HepG2 (cell line): Measurements from ENCODE around the gene MAD2L2. TPM values are rescaled to one million over a fixed set of nuclear protein-coding genes. Genes with fewer than 3 reads are reported as not detected.

Source experiments
- ATAC-seq: fragments of 200-7000 bp; cut with Tn5 transposase; 3 replicates; pipeline ENCODE4 v1.9.1; 2020; ENCODE audit warnings: mild to moderate bottlenecking, moderate library complexity
- BruUV-seq: library from RNA; stranded (reverse); fragments of 400-500 nt; replicated peaks from 2 replicates; lab custom pipeline; 2021; lab: Mats Ljungman, UMichigan
- CTCF ChIA-PET: fragments of 300-600 bp; formaldehyde crosslinking; extraction: SDS; loops from one replicate; lab custom pipeline; 2021; ENCODE audit warnings: low total read pairs, inconsistent platforms, low intra/inter-chr PET ratio; lab: Yijun Ruan, JAX
- POLR2A ChIA-PET: fragments of 350-600 bp; sonication (Branson Sonifier 250); formaldehyde crosslinking; loops from one replicate; lab custom pipeline; 2020; ENCODE audit warnings: antibody characterized with exemption, inconsistent platforms; lab: Yijun Ruan, JAX
- DNase-seq: peaks from one replicate; pipeline ENCODE4 v3.0.0-alpha.2; 2015; ENCODE audit warnings: low spot score
- FAIRE-seq: peaks from 3 replicates; lab custom pipeline; 2011; peaks lifted over from hg19 to GRCh38; lab: Jason Lieb, UNC
- H2AFZ ChIP-seq: one replicate; pipeline ENCODE4 v1.6.1; 2011; ENCODE audit warnings: low read length, inconsistent platforms
- H3K27ac ChIP-seq: fragments of 300-600 bp; 3 replicates; pipeline ENCODE4 v1.8.0; 2011; ENCODE audit warnings: mixed run types, mild to moderate bottlenecking, mixed read lengths, low read length, inconsistent platforms; ENCODE audit not compliant: insufficient read depth; ENCODE audit errors: extremely low read length
- H3K27me3 ChIP-seq, 2 experiments: fragments of 200-600 bp in 1 of 2; 2 replicates in 1 of 2; 3 replicates in 1 of 2; pipeline versions ENCODE4 v1.6.0 to v1.8.0; 2011; ENCODE audit warnings: low read length in 2 of 2, mild to moderate bottlenecking in 2 of 2, moderate library complexity in 2 of 2, inconsistent platforms in 1 of 2; ENCODE audit not compliant: insufficient read depth in 2 of 2, control insufficient read depth in 1 of 2
- H3K36me3 ChIP-seq, 2 experiments: fragments of 200-600 bp in 1 of 2; replicated peaks in 1 of 2; 2 replicates in 1 of 2; 3 replicates in 1 of 2; pipeline versions ENCODE4 v1.5.1 to v1.8.0; 2011; ENCODE audit warnings: low read length in 2 of 2, inconsistent platforms in 1 of 2; ENCODE audit not compliant: insufficient read depth in 2 of 2, control insufficient read depth in 1 of 2
- H3K4me1 ChIP-seq: 2 replicates; pipeline ENCODE4 v1.5.1; 2012; ENCODE audit warnings: low read length, inconsistent platforms; ENCODE audit not compliant: insufficient read depth
- H3K4me2 ChIP-seq: 2 replicates; pipeline ENCODE4 v1.6.0; 2011; ENCODE audit warnings: low read depth, low read length, inconsistent platforms
- H3K4me3 ChIP-seq, 3 experiments: fragments of 200-600 bp in 1 of 3; sonication (generic), shearing (Covaris generic) in 1 of 3; replicated peaks in 1 of 3; 2 replicates each; pipeline ENCODE4 v1.5.1; 2011 to 2016; ENCODE audit warnings: low read length in 3 of 3, inconsistent platforms in 2 of 3, low read depth in 2 of 3, mild to moderate bottlenecking in 2 of 3, control low read depth in 1 of 3, mixed read lengths in 1 of 3; ENCODE audit not compliant: insufficient read depth in 1 of 3
- H3K79me2 ChIP-seq: one replicate; pipeline ENCODE4 v1.6.1; 2011; ENCODE audit warnings: low read length, inconsistent platforms; ENCODE audit not compliant: insufficient read depth
- H3K9ac ChIP-seq: 2 replicates; pipeline ENCODE4 v1.6.0; 2011; ENCODE audit warnings: mild to moderate bottlenecking, low read depth, low read length, inconsistent platforms; ENCODE audit not compliant: insufficient read depth
- H3K9me3 ChIP-seq: 2 replicates; pipeline ENCODE4 v1.5.1; 2012; ENCODE audit warnings: mild to moderate bottlenecking, low read length
- H4K20me1 ChIP-seq: 2 replicates; pipeline ENCODE4 v1.6.0; 2011; ENCODE audit warnings: inconsistent platforms, mild to moderate bottlenecking, low read length, moderate library complexity; ENCODE audit not compliant: insufficient read depth
- ATF6 ChIP-seq: sonication (generic); formaldehyde crosslinking; conservative IDR thresholded peaks from 2 replicates; pipeline ENCODE4 v1.4.0; 2020; ENCODE audit warnings: missing genetic modification reagents
- GPBP1L1 ChIP-seq: sonication (generic); formaldehyde crosslinking; IDR thresholded peaks from 2 replicates; pipeline ENCODE4 v1.5.0; 2020; ENCODE audit warnings: mild to moderate bottlenecking, missing genetic modification reagents
- HCFC1 ChIP-seq: fragments of 150-350 bp; IDR thresholded peaks from 2 replicates; pipeline ENCODE4 v1.6.1; 2014; ENCODE audit warnings: low read depth, low read length
- KLF11 ChIP-seq: IDR thresholded peaks from 2 replicates; pipeline ENCODE4 v1.6.1; 2016; ENCODE audit warnings: missing compliant biosample characterization
- MXD3 ChIP-seq: IDR thresholded peaks from 2 replicates; pipeline ENCODE4 v1.6.1; 2016; ENCODE audit warnings: mild to moderate bottlenecking, missing biosample characterization, missing genetic modification reagents
- NR2C2 ChIP-seq: sonication (generic); formaldehyde crosslinking; IDR thresholded peaks from 2 replicates; pipeline ENCODE4 v1.4.0; 2020; ENCODE audit warnings: missing genetic modification reagents, mild to moderate bottlenecking, moderate library complexity, borderline replicate concordance
- RFXAP ChIP-seq: sonication (generic); formaldehyde crosslinking; IDR thresholded peaks from 2 replicates; pipeline ENCODE4 v1.4.0; 2020; ENCODE audit warnings: missing genetic modification reagents, borderline replicate concordance
- SRF ChIP-seq: IDR thresholded peaks from 2 replicates; pipeline ENCODE4 v1.6.1; 2011; ENCODE audit warnings: mild to moderate bottlenecking, low read depth, low read length, moderate library complexity
- STAG1 ChIP-seq: sonication (generic); formaldehyde crosslinking; IDR thresholded peaks from 2 replicates; pipeline ENCODE4 v1.4.0; 2020; ENCODE audit warnings: missing genetic modification reagents
- TP53 ChIP-seq: sonication (generic); formaldehyde crosslinking; conservative IDR thresholded peaks from 2 replicates; pipeline ENCODE4 v1.4.0; 2020; ENCODE audit warnings: missing genetic modification reagents
- XRCC5 ChIP-seq: fragments of 200-400 bp; formaldehyde crosslinking; optimal IDR thresholded peaks from 2 replicates; pipeline ENCODE3; 2017; ENCODE audit warnings: mild to moderate bottlenecking, low read length
- ZNF335 ChIP-seq: sonication (generic); formaldehyde crosslinking; IDR thresholded peaks from 2 replicates; pipeline ENCODE4 v1.4.0; 2020; ENCODE audit warnings: missing genetic modification reagents
- ZNF350 ChIP-seq: sonication (generic); formaldehyde crosslinking; IDR thresholded peaks from 2 replicates; pipeline ENCODE4 v1.4.0; 2020; ENCODE audit warnings: mild to moderate bottlenecking, low read depth, missing genetic modification reagents, borderline replicate concordance
- ZNF451 ChIP-seq: sonication (generic); formaldehyde crosslinking; IDR thresholded peaks from 2 replicates; pipeline ENCODE4 v1.5.0; 2020; ENCODE audit warnings: mild to moderate bottlenecking, missing genetic modification reagents
- ZNF468 ChIP-seq: sonication (generic); formaldehyde crosslinking; IDR thresholded peaks from 2 replicates; pipeline ENCODE4 v1.8.0; 2022; ENCODE audit warnings: mild to moderate bottlenecking, moderate library complexity, missing genetic modification reagents
- ZNF484 ChIP-seq: sonication (generic); formaldehyde crosslinking; IDR thresholded peaks from 2 replicates; pipeline ENCODE4 v1.5.1; 2020; ENCODE audit warnings: mild to moderate bottlenecking, low read depth, missing genetic modification reagents, borderline replicate concordance
- ZNF614 ChIP-seq: IDR thresholded peaks from 2 replicates; pipeline ENCODE4 v1.6.1; 2018; ENCODE audit warnings: missing biosample characterization, missing genetic modification reagents, inconsistent platforms, borderline replicate concordance
- ZNF691 ChIP-seq: sonication (generic); formaldehyde crosslinking; IDR thresholded peaks from 2 replicates; pipeline ENCODE4 v1.4.0; 2020; ENCODE audit warnings: missing genetic modification reagents, low read depth, mild to moderate bottlenecking, borderline replicate concordance
- ZNF737 ChIP-seq: sonication (generic); formaldehyde crosslinking; IDR thresholded peaks from 2 replicates; pipeline ENCODE4 v1.5.0; 2020; ENCODE audit warnings: missing genetic modification reagents, mild to moderate bottlenecking, borderline replicate concordance
- ZSCAN12 ChIP-seq: sonication (generic); formaldehyde crosslinking; IDR thresholded peaks from 2 replicates; pipeline ENCODE4 v1.9.0; 2021; ENCODE audit warnings: mild to moderate bottlenecking, missing genetic modification reagents
- WGBS: methylation state at CpG from one replicate; pipeline ENCODE4 v1.1.6; 2017; ENCODE audit warnings: low lambda C conversion rate; 5-methylcytosine and 5-hydroxymethylcytosine counted together
- in situ Hi-C: cut with HindIII; loops from 2 replicates; pipeline ENCODE4 v1.10.0; 2017; ENCODE audit warnings: low pct_unique_long_range_greater_than_20kb; ENCODE audit not compliant: extremely low pct_ligation_motif_present
- intact Hi-C: fragments of 100-400 bp; cut with micrococcal nuclease; formaldehyde crosslinking; loops from one replicate; pipeline ENCODE4 v1.10.0; 2022; ENCODE audit not compliant: unreplicated experiment
- polyA plus RNA-seq, 8 experiments: library from polyadenylated mRNA; depleted of rRNA in 3 of 8; stranded (reverse) in 7 of 8; unstranded in 1 of 8; fragments of >200 nt; fragmentation: Illumina TruSeq in 4 of 8; extraction: Trizol in 4 of 8; gene quantifications; 2 replicates each; pipeline versions ENCODE4 v1.2.1 to v1.2.3, GENCODE V29; 2011 to 2016; ENCODE audit warnings: low read depth in 4 of 8, missing spikeins in 1 of 8, mixed read lengths in 1 of 8; ENCODE audit not compliant: insufficient read depth in 1 of 8
- total RNA-seq, 5 experiments: library from RNA; depleted of rRNA; stranded (reverse); fragments of >200 nt; fragmentation: Illumina TruSeq; extraction: Trizol; gene quantifications; 2 replicates each; pipeline ENCODE4 v1.2.3, GENCODE V29; 2016; ENCODE audit warnings: low read depth in 1 of 5

MAD2L2 gene
- total and polyA plus RNA-seq, 2 of the 13 experiments (the other 11 are each of a cell fraction or from before 2014, with no cell fraction given): 51.8 to 53.8 TPM

- ATAC-seq: peak; percentile 74
- in situ Hi-C loops: no loop called here
- Histone ChIP-seq H2AFZ (no peak within 1 kb of the TSS), H3K27me3 (no peaks in the 10 kb centered on the region), H3K9me3 (no peaks in the 10 kb centered on the region), H3K27ac (peak within 1 kb of the TSS; percentile 74), H3K79me2 (peaks cover 20% of the 10 kb centered on the region), H3K9ac (peak within 1 kb of the TSS; percentile 83), H4K20me1 (peaks cover 8% of the 10 kb centered on the region), H3K4me3 (peak within 1 kb of the TSS; percentile 81 to 89 (median 85)), H3K36me3 (peaks cover 5 to 16% of the 10 kb centered on the region in 2 experiments), H3K4me2 (peak within 1 kb of the TSS; percentile 88), H3K4me1 (peaks cover 59% of the 10 kb centered on the region)
- DNase-seq: peak; percentile 62
- ChIA-PET POLR2A (interaction anchor here (1.1 to 4.0 kb wide), 13 partner anchors 8 to 382 kb away, joined by 3 to 45 read pairs (median 5); partner anchors contain the start of genes AGTRAP, FBXO6, MIIP and UBIAD1), CTCF (no interaction called here)
- no peak for FAIRE-seq
- WGBS: 0% methylated on average over 7 of the region's 94 CpGs
- BruUV-seq: no TSS peak
- intact Hi-C loops: loop anchor here (5.0 kb wide), 2 partner anchors 63 to 148 kb away; no protein-coding TSS in a partner anchor
- no peak for TF ChIP-seq ZNF335 (CRISPR knock-in tag)
- TF ChIP-seq RFXAP: 0 out of 2 replicates have a peak, but pooled peaks have one; percentile 2
- TF ChIP-seq STAG1: no peak
- TF ChIP-seq ZNF737 (CRISPR knock-in tag): no peak
- TF ChIP-seq ZNF691 (CRISPR knock-in tag): no peak
- no peak for TF ChIP-seq ZNF484 (CRISPR knock-in tag)
- no peak for TF ChIP-seq ZNF451
- TF ChIP-seq ZSCAN12 (CRISPR knock-in tag): no peak
- no peak for TF ChIP-seq ZNF614
- TF ChIP-seq ZNF350: no peak
- no peak for TF ChIP-seq GPBP1L1 (CRISPR knock-in tag)
- no peak for TF ChIP-seq HCFC1
- TF ChIP-seq NR2C2 (CRISPR knock-in tag): no peak
- TF ChIP-seq ZNF468: no peak
- TF ChIP-seq MXD3: peak; percentile 49; the same call in 1 of the 2 replicates
- TF ChIP-seq XRCC5: no peak
- no peak for TF ChIP-seq ATF6
- no peak for TF ChIP-seq TP53 (CRISPR knock-in tag)
- no peak for TF ChIP-seq SRF
- TF ChIP-seq KLF11 (CRISPR knock-in tag): no peak
Measured at GRCh38 chr1:11654137-11654938, 26.6 kb downstream of the MAD2L2 start, which contains the start of the genes FBXO2 and FBXO44. Gene FBXO2 (minus strand): TSS chr1:11654429. CDS start chr1:11654340, 89 bp downstream. Gene FBXO44 (plus strand): TSS chr1:11654877. CDS start chr1:11655836, 959 bp downstream.
